ENCODE measurements around the gene NAIF1. TPM values are rescaled to one million over a fixed set of nuclear protein-coding genes. Genes with fewer than 3 reads are reported as not detected.

NAIF1 gene
- total RNA-seq, 1 donor from 2014 or later: 11.8 TPM

- intact Hi-C loops (cut with DNase I): no loop called here
- Histone ChIP-seq H3K27ac (peak overlapping the region; percentile 90), H3K4me1 (peaks cover 48% of the 10 kb centered on the region), H3K9me3 (no peaks in the 10 kb centered on the region), H3K27me3 (no peaks in the 10 kb centered on the region), H3K36me3 (no peaks in the 10 kb centered on the region), H3K4me3 (no peak overlapping the region)
- DNase-seq: no peak
- no peak for ATAC-seq
- no peak for TF ChIP-seq CTCF (IDR thresholded peaks at IDR 0.05)
Observed at GRCh38 chr9:128056086-128056485, 11.0 kb downstream of the NAIF1 start.

GRCh38 chr9:128055344-128056040 is 11.6 kb downstream of the NAIF1 start:
- DNase-seq (peak; percentile 79), ATAC-seq (peak; percentile 89)
- Histone ChIP-seq H3K27me3 (no peaks in the 10 kb centered on the region), H3K36me3 (no peaks in the 10 kb centered on the region), H3K9me3 (no peaks in the 10 kb centered on the region), H3K4me1 (peaks cover 42% of the 10 kb centered on the region), H3K4me3 (no peak overlapping the region), H3K27ac (peak overlapping the region; percentile 90)
- intact Hi-C loops (cut with DNase I): no loop called here
- TF ChIP-seq CTCF (IDR thresholded peaks at IDR 0.05): no peak

- Histone ChIP-seq H3K27me3 (no peaks in the 10 kb centered on the region), H3K27ac (peak overlapping the region; percentile 20)
- ATAC-seq: peak; percentile 38
Observed at GRCh38 chr9:128054087-128054486, 13.0 kb downstream of the NAIF1 start.

GRCh38 chr9:128053560-128053959 is 13.6 kb downstream of the NAIF1 start:
- intact Hi-C loops (cut with DNase I): no loop called here
- ATAC-seq (peak; percentile 59), DNase-seq (peak; percentile 69)
- no peak overlapping the region for H3K4me3 ChIP-seq
- H3K27me3 ChIP-seq: no peaks in the 10 kb centered on the region
- no peak for TF ChIP-seq CTCF (IDR thresholded peaks at IDR 0.05)
- H3K9me3 ChIP-seq: no peaks in the 10 kb centered on the region
- H3K36me3 ChIP-seq: no peaks in the 10 kb centered on the region
- peak overlapping the region; percentile 20 for H3K27ac ChIP-seq
- H3K4me1 ChIP-seq: peaks cover 37% of the 10 kb centered on the region

More at GRCh38 chr9:128054087-128054486, 13.0 kb downstream of the NAIF1 start:
- no peak for DNase-seq
- Histone ChIP-seq H3K9me3 (no peaks in the 10 kb centered on the region), H3K36me3 (no peaks in the 10 kb centered on the region), H3K4me3 (no peak overlapping the region), H3K4me1 (peaks cover 40% of the 10 kb centered on the region)
- no peak for TF ChIP-seq CTCF (IDR thresholded peaks at IDR 0.05)
- intact Hi-C loops (cut with DNase I): no loop called here

- no peak overlapping the region for H3K27ac ChIP-seq
- intact Hi-C loops (cut with DNase I): no loop called here
- no peaks in the 10 kb centered on the region for H3K36me3 ChIP-seq
- H3K4me3 ChIP-seq: no peak overlapping the region
- H3K27me3 ChIP-seq: no peaks in the 10 kb centered on the region
- H3K9me3 ChIP-seq: no peaks in the 10 kb centered on the region
- ATAC-seq: no peak
- DNase-seq: no peak
- TF ChIP-seq CTCF (IDR thresholded peaks at IDR 0.05): no peak
- peaks cover 27% of the 10 kb centered on the region for H3K4me1 ChIP-seq
Observed at GRCh38 chr9:128051932-128052709, 15.0 kb downstream of the NAIF1 start.

Data from upper lobe of right lung (tissue), 1 donor.